ENCODE results near the gene MAGEB1. TPM values are rescaled to one million over a fixed set of nuclear protein-coding genes. Genes with fewer than 3 reads are reported as not detected.

The MAGEB1 gene
- total RNA-seq, 1 donor from 2014 or later = not detected

DNA sequence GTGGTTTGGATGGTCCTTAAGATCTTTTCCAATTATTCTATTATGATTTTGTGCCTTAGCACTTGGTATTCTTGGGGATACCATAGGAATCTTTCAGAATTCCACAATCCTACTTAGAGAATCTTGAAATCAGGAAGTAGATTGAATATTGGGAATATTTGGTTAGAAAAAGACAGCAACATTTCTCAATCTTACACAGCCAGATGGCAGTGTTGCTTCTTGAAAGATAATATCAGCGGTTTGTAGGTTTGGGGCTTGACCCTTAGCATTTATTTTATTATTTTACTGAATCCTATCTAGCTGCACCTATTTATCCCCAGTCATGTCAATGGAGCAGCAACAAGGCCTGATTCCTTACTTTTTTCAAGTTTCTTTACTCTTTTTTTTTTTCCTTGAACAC is 28.6 kb downstream of the MAGEB1 start:
- Mint-ChIP-seq H3K27me3 (ENCODE audit: low read depth) (no peaks in the 10 kb centered on the region), H3K36me3 (no peaks in the 10 kb centered on the region), H3K4me3 (no peak overlapping the region), H3K4me1 (peaks cover 7% of the 10 kb centered on the region), H3K9me3 (peaks cover 5% of the 10 kb centered on the region), H3K27ac (peak overlapping the region; percentile 26)
- no peak for TF ChIP-seq CTCF (IDR thresholded peaks at IDR 0.05; ENCODE audit: unreplicated experiment)
- no peak for DNase-seq (ENCODE audit: low spot score in 2 of 2, unreplicated experiment in 2 of 2)

DNA sequence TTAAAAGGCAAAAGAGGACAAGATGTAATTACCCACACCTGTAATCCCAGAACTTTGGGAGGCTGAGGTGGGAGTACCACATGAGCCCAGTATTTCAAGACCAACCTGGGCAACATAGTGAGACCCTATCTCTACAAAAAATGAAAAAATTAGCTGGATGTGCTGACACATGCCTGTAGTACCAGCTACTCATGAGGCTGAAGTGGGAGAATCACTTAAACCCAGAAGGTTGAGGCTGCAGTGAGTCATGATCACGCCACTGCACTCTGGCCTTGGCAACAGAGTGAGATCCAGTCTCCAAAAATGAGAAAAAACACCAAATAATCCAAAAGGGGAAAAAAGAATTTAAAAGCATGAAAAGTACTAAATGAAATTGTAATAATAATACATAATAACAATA is 31.4 kb downstream of the MAGEB1 start:
- Mint-ChIP-seq H3K36me3 (no peaks in the 10 kb centered on the region), H3K4me3 (no peak overlapping the region), H3K27me3 (ENCODE audit: low read depth) (no peaks in the 10 kb centered on the region), H3K27ac (no peak overlapping the region), H3K9me3 (no peaks in the 10 kb centered on the region), H3K4me1 (peaks cover 7% of the 10 kb centered on the region)
- DNase-seq (ENCODE audit: low spot score in 2 of 2, unreplicated experiment in 2 of 2) = no peak
- TF ChIP-seq CTCF (IDR thresholded peaks at IDR 0.05; ENCODE audit: unreplicated experiment) = no peak

DNA sequence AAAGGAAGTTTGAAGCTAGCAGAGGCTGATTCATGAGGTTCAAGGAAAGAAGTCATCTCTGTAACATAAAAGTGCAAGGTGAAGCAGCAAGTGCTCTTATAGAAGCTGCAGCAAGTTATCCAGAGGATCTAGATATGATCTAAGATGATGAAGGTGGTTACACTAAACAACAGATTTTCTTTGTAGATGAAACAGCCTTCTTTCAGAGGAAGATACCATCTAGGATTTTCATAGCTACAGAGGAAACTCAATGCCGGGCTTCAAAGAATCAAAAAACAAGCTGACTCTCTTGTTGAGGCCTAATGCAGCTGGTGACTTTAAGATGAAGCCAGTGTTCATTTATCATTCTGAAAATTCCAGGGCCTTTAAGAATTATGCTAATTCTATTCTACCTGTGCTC is 33.5 kb downstream of the MAGEB1 start:
- TF ChIP-seq CTCF (IDR thresholded peaks at IDR 0.05; ENCODE audit: unreplicated experiment) = no peak
- H3K36me3 Mint-ChIP-seq = no peaks in the 10 kb centered on the region
- H3K4me3 Mint-ChIP-seq = no peak overlapping the region
- no peak overlapping the region for H3K27ac Mint-ChIP-seq
- peaks cover 11% of the 10 kb centered on the region for H3K4me1 Mint-ChIP-seq
- H3K27me3 Mint-ChIP-seq (ENCODE audit: low read depth) = no peaks in the 10 kb centered on the region
- H3K9me3 Mint-ChIP-seq = no peaks in the 10 kb centered on the region
- DNase-seq (ENCODE audit: low spot score in 2 of 2, unreplicated experiment in 2 of 2) = no peak

GRCh38 chrX:30282527-30282926 is 35.6 kb downstream of the MAGEB1 start:
- Mint-ChIP-seq H3K27me3 (ENCODE audit: low read depth) (no peaks in the 10 kb centered on the region), H3K36me3 (no peaks in the 10 kb centered on the region), H3K27ac (no peak overlapping the region), H3K9me3 (no peaks in the 10 kb centered on the region), H3K4me1 (peaks cover 4% of the 10 kb centered on the region), H3K4me3 (no peak overlapping the region)
- no peak for DNase-seq (ENCODE audit: low spot score in 2 of 2, unreplicated experiment in 2 of 2)
- TF ChIP-seq CTCF (IDR thresholded peaks at IDR 0.05; ENCODE audit: unreplicated experiment) = no peak

DNA sequence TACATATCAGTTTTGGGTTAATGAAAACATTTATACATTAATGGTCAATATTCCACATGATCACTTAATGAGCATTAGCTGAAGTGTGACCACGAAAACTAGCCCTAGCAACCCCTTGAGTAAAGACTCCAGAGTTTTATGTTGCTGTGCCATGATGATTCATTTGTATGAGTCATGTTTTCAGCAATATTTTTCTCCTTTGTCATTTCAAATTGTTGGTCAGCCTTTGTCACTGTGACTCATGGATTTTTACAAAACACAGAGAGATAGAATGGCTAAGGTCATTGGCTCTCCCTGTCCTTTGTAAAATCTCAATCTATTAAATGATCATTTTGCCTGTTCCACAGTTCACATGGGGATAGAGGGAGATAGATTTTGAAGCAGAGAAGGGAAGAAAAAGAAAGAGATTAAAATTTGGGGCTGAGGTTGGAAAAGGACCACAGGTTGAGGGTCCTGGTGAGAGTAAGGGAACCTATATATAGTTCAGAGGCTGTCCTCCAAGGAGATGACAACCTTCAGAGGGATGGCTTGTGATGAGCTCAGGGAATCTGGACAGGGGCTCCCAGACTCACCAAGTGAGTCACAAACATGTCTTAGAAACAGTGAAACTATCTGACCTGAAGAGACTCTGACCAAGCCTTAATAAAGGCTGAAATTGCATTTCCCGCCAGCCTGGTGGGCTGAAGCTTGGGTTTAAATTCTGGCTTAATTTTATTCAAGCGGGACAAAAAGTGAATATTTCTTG is 36.7 kb downstream of the MAGEB1 start:
- Mint-ChIP-seq H3K27me3 (ENCODE audit: low read depth) (no peaks in the 10 kb centered on the region), H3K36me3 (no peaks in the 10 kb centered on the region), H3K9me3 (peaks cover 3% of the 10 kb centered on the region), H3K4me3 (no peak overlapping the region), H3K27ac (peak overlapping the region; percentile 1), H3K4me1 (peaks cover 4% of the 10 kb centered on the region)
- no peak for TF ChIP-seq CTCF (IDR thresholded peaks at IDR 0.05; ENCODE audit: unreplicated experiment)
- DNase-seq (ENCODE audit: low spot score in 2 of 2, unreplicated experiment in 2 of 2) = no peak

Measured in mesothelial cell of epicardium (in vitro differentiated cells).